Measurements from ENCODE around the gene ZFX.

- TF ChIP-seq CTCF (conservative IDR thresholded peaks at IDR 0.05; ENCODE audit: low read length) = no peak
- no peak for TF ChIP-seq EZH2phosphoT487 (IDR thresholded peaks at IDR 0.05; ENCODE audit: borderline replicate concordance)
Observed at GRCh38 chrX:24154490-24155034, 5.0 kb downstream of the ZFX start.

All from Loucy (cell line).